GM12873 (cell line): ENCODE results near the gene FBXL12.

Experiments
- CTCF ChIP-seq: IDR thresholded peaks from 2 replicates; pipeline ENCODE4 v1.5.1; 2012; ENCODE audit warnings: low read depth, mild to moderate bottlenecking, moderate library complexity, low read length, control low read depth; ENCODE audit not compliant: insufficient read depth; ENCODE audit errors: missing control alignments

FBXL12 gene

GRCh38 chr19:9848762-9849161 lies 29.9 kb upstream of the FBXL12 start:
- TF ChIP-seq CTCF = no peak

- peak; percentile 60 for TF ChIP-seq CTCF
These were observed 29.2 kb upstream of the FBXL12 start for GRCh38 chr19:9848060-9848459.

GRCh38 chr19:9847087-9847671 lies 28.3 kb upstream of the FBXL12 start:
- peak; percentile 35 for TF ChIP-seq CTCF

GRCh38 chr19:9842834-9843625 lies 24.2 kb upstream of the FBXL12 start:
- TF ChIP-seq CTCF = no peak

- no peak for TF ChIP-seq CTCF
These were observed 20.5 kb upstream of the FBXL12 start for GRCh38 chr19:9839415-9839814.

GRCh38 chr19:9838324-9838723 lies 19.4 kb upstream of the FBXL12 start:
- no peak for TF ChIP-seq CTCF

GRCh38 chr19:9836021-9836420 lies 17.1 kb upstream of the FBXL12 start:
- peak; percentile 9 for TF ChIP-seq CTCF
